A673 (cell line): ENCODE data around the gene BMF. TPM values are rescaled to one million over a fixed set of nuclear protein-coding genes. Genes with fewer than 3 reads are reported as not detected.
"Not testable (repeated sequence)": the region's sequence is repeated elsewhere in the genome, so short reads cannot be mapped to it uniquely, and the experiment has no call there.

ENCODE experiments used
- BruUV-seq: library from RNA; stranded (reverse); fragments of 400-500 nt; replicated peaks from 2 replicates; lab custom pipeline; 2021; lab: Mats Ljungman, UMichigan
- CTCF ChIA-PET: fragments of 300-600 bp; sonication (Branson Sonifier 250); formaldehyde crosslinking; loops from one replicate; lab custom pipeline; 2022; ENCODE audit warnings: antibody characterized with exemption; lab: Charles Lee
- POLR2A ChIA-PET: fragments of 300-600 bp; sonication (Branson Sonifier 250); formaldehyde crosslinking; loops from one replicate; lab custom pipeline; 2022; ENCODE audit warnings: antibody characterized with exemption; ENCODE audit not compliant: low non-redundant PET; lab: Charles Lee
- DNase-seq: peaks from one replicate; pipeline ENCODE4 v3.0.0-alpha.2; 2015; ENCODE audit warnings: low spot score
- H3K27ac ChIP-seq: fragments of 200-600 bp; sonication (generic); 2 replicates; pipeline ENCODE4 v1.5.1; 2016; ENCODE audit warnings: mixed run types, low read depth, mild to moderate bottlenecking, mixed read lengths, antibody characterized with exemption, low read length; ENCODE audit not compliant: poor library complexity, severe bottlenecking
- H3K27me3 ChIP-seq: fragments of 200-600 bp; sonication (generic); replicated peaks from 2 replicates; pipeline ENCODE4 v1.6.1; 2017; ENCODE audit warnings: mixed run types, low read depth, mild to moderate bottlenecking, mixed read lengths, antibody characterized with exemption, low read length; ENCODE audit not compliant: insufficient read depth, poor library complexity
- H3K36me3 ChIP-seq: fragments of 200-600 bp; sonication (generic); 2 replicates; pipeline ENCODE4 v1.6.1; 2016; ENCODE audit warnings: mixed run types, mild to moderate bottlenecking, mixed read lengths, antibody characterized with exemption, low read length; ENCODE audit not compliant: insufficient read depth, poor library complexity, severe bottlenecking
- H3K4me1 ChIP-seq: fragments of 200-600 bp; sonication (generic); 2 replicates; pipeline ENCODE4 v1.6.1; 2017; ENCODE audit warnings: mixed run types, mild to moderate bottlenecking, mixed read lengths, antibody characterized with exemption, low read length; ENCODE audit not compliant: insufficient read depth, poor library complexity, severe bottlenecking
- H3K4me3 ChIP-seq: fragments of 200-600 bp; sonication (generic); 2 replicates; pipeline ENCODE4 v1.5.1; 2016; ENCODE audit warnings: low read depth, mixed run types, mild to moderate bottlenecking, mixed read lengths, low read length; ENCODE audit not compliant: poor library complexity, severe bottlenecking
- H3K9me3 ChIP-seq: fragments of 200-600 bp; sonication (generic); 2 replicates; pipeline ENCODE4 v1.6.1; 2016; ENCODE audit warnings: mixed run types, low read depth, mild to moderate bottlenecking, mixed read lengths, antibody characterized with exemption, low read length; ENCODE audit not compliant: poor library complexity, severe bottlenecking
- EZH2 ChIP-seq: fragments of 200-600 bp; sonication (generic); IDR thresholded peaks from 2 replicates; pipeline ENCODE4 v1.6.1; 2017; ENCODE audit warnings: borderline replicate concordance, low read depth, mild to moderate bottlenecking, mixed read lengths, antibody characterized with exemption, low read length; ENCODE audit not compliant: poor library complexity, severe bottlenecking
- intact Hi-C: fragments of 100-400 bp; cut with micrococcal nuclease; formaldehyde crosslinking; loops from one replicate; pipeline ENCODE4 v1.10.0; 2022; ENCODE audit not compliant: unreplicated experiment
- total RNA-seq: library from RNA; stranded (reverse); gene quantifications from 2 replicates; pipeline ENCODE4 v1.2.3, GENCODE V29; 2021
- TF ChIP-seq, protein P1 (sequence below): fragments of 300-800, 200-600 bp; sonication (generic); conservative IDR thresholded peaks from 2 replicates; pipeline ENCODE4 v1.5.1; 2017; ENCODE audit warnings: low read depth, mild to moderate bottlenecking, antibody characterized with exemption, low read length, moderate library complexity, mixed read lengths

The BMF gene
- total RNA-seq, 1 experiment from 2014 or later, result 18.5 TPM

DNA sequence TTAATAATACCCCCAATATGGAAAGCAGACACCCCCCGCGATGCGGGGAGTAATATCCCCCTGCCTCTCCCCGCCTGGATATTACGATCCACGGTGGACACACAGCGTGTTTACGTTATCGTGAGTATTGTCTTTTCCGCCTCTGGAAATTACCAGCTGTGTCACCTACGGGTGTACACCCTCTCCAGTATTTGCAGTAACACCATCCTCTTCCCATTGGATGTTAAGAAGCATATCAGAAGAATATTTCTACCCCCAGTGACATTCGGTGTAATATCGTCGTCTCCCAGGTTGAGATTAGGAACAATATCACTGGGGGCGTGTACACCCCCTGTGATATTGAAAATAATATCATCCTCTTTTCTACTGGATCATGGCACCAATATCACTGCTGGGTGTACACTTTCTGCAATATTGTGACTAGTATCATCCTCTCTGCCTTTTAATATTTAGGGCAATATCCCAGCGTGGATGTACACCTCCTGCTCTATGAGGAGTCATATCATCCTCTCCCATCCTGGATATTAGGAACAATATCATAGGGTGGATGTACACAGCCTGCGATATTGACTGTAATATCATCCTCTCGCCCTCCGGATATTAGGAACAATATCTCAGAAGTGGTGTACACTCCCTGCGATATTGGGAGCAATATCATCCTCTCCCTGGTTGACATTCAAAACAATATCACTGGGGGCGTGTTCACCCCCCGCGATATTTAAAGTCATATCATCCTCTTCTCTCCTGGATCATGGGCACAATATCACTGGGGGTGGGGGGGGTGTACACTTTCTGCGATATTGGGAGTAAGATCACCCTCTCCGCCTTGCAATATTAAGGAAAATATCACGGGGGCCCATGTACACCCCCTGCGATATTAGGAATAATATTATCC is 20.3 kb upstream of the BMF start:
- intact Hi-C loops, result no loop called here
- Histone ChIP-seq H3K27ac (no peak overlapping the region), H3K4me3 (no peak overlapping the region), H3K36me3 (no peaks in the 10 kb centered on the region), H3K4me1 (no peaks in the 10 kb centered on the region), H3K9me3 (no peaks in the 10 kb centered on the region), H3K27me3 (peaks cover 13% of the 10 kb centered on the region)
- CTCF ChIA-PET, result no interaction called here
- DNase-seq, result no peak
- POLR2A ChIA-PET, result no interaction called here
- TF ChIP-seq, protein P1, sequence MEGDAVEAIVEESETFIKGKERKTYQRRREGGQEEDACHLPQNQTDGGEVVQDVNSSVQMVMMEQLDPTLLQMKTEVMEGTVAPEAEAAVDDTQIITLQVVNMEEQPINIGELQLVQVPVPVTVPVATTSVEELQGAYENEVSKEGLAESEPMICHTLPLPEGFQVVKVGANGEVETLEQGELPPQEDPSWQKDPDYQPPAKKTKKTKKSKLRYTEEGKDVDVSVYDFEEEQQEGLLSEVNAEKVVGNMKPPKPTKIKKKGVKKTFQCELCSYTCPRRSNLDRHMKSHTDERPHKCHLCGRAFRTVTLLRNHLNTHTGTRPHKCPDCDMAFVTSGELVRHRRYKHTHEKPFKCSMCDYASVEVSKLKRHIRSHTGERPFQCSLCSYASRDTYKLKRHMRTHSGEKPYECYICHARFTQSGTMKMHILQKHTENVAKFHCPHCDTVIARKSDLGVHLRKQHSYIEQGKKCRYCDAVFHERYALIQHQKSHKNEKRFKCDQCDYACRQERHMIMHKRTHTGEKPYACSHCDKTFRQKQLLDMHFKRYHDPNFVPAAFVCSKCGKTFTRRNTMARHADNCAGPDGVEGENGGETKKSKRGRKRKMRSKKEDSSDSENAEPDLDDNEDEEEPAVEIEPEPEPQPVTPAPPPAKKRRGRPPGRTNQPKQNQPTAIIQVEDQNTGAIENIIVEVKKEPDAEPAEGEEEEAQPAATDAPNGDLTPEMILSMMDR, result no peak
- TF ChIP-seq EZH2, result no peak
- no TSS peak for BruUV-seq

DNA sequence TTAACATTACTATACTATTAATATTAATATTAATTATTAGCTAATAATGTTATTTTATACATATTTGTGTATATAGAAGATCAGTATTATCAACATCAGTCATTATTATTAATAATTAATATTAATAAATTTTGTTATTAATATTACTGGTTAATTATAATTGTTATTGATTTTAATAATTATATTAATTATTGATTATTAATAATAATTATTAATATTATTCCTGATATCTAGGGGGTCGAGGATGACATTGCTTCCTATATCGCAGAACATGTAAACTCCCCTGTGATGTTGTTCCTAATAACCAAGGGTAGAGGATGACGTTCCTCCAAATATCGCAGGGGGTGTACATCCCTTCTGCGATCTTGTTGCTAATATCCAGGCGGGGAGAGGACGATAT is 17.3 kb upstream of the BMF start:
- no peaks in the 10 kb centered on the region for H3K4me1 ChIP-seq
- no peaks in the 10 kb centered on the region for H3K36me3 ChIP-seq
- TF ChIP-seq, protein P1, result no peak
- no peak for TF ChIP-seq EZH2
- no peak for DNase-seq
- intact Hi-C loops, result no loop called here
- no peak overlapping the region for H3K27ac ChIP-seq
- CTCF ChIA-PET, result no interaction called here
- H3K4me3 ChIP-seq, result no peak overlapping the region
- no peaks in the 10 kb centered on the region for H3K9me3 ChIP-seq
- POLR2A ChIA-PET, result no interaction called here
- peaks cover 13% of the 10 kb centered on the region for H3K27me3 ChIP-seq
- BruUV-seq, result no TSS peak

DNA sequence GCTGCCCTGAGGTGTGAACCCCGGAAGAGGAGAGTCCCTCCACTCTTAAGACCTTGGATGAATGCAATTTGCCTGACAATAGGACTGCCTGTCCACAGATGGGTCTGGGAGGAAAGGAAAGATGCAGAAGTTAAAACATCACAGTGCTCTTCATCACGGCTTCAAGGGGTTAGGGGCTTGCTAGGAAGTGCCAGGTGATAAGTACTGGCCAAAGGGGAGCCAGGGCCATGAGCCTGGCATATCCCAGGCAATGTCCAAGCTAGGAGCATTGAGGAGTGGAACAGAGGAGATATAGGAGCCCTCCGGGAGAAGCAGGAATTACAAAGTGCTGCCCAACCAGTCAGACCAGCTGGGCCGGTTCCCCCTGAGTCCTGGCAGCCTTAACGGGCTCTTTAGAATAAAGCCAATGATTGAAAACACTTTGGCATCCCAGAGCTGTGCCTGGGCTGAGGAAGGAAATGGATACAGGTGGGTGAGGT is 16.2 kb upstream of the BMF start:
- CTCF ChIA-PET, BruUV-seq, H3K4me1 ChIP-seq, H3K36me3 ChIP-seq, POLR2A ChIA-PET, intact Hi-C loops, H3K4me3 ChIP-seq, DNase-seq, H3K27ac ChIP-seq, H3K9me3 ChIP-seq: not testable (repeated sequence)
- H3K27me3 ChIP-seq, result peaks cover 13% of the 10 kb centered on the region

DNA sequence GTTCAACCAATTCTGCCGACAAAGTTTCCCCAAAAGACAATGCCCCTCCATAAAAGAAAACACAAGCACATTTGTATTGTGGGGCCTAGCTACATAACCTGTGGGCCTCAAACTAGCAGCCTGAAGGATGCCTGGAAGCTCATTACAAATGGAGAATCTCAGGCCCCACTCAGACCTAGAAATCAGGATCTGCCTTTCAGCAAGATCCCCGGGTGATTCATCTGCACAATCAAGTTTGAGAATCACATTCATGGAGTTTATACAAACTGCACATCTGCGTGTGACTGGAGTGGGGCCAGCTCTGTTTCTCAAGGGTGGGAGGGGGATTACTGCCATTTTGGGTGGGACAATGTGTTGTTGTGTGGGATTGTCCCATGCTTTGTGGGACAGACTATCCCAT is 15.7 kb upstream of the BMF start:
- H3K27me3 ChIP-seq, result peaks cover 13% of the 10 kb centered on the region
- H3K36me3 ChIP-seq, POLR2A ChIA-PET, H3K4me3 ChIP-seq, H3K27ac ChIP-seq, CTCF ChIA-PET, H3K4me1 ChIP-seq, DNase-seq, intact Hi-C loops, H3K9me3 ChIP-seq, BruUV-seq: not testable (repeated sequence)

DNA sequence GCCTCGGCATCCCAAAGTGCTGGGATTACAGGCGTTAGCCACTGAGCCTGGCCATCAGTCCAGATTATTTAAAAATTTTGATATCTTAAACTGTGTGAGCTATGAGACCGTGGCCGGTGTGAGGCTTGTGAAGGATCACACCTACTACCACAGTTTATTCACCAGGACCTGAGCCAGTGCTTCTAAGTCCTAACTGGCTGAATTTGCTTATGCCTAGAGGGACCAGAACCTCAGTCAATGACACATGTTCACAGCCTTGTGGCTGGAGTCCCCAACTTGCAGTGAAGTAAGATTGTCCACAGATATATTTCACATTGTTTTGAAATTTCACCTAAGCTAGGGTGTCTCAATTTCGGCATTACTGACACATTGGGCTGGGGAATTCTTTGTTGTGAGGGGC is 15.2 kb upstream of the BMF start:
- peaks cover 13% of the 10 kb centered on the region for H3K27me3 ChIP-seq
- H3K4me1 ChIP-seq, DNase-seq, intact Hi-C loops, CTCF ChIA-PET, POLR2A ChIA-PET, H3K27ac ChIP-seq, H3K9me3 ChIP-seq, H3K36me3 ChIP-seq, BruUV-seq, H3K4me3 ChIP-seq: not testable (repeated sequence)

DNA sequence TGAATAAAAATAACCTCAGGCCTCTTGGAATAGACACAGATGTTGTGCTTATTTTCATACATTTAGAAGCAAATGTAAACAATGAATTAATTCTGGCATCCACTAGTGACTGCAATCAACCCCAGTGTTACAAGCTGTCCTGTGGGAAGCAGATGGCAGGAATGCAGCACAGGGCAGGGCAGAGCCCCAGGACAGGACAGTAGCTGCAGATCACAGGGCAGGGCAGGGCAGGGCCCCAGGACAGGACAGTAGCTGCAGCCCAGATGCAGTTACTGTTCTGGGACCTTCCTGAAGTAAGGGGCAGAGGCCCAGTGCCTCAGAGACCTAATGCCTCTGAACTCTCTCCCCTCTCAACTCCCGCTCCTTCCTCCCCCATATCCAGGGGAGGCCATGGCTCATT is 14.3 kb upstream of the BMF start:
- H3K36me3 ChIP-seq, H3K9me3 ChIP-seq, H3K4me3 ChIP-seq, DNase-seq, intact Hi-C loops, H3K4me1 ChIP-seq, H3K27ac ChIP-seq, CTCF ChIA-PET, BruUV-seq, H3K27me3 ChIP-seq, POLR2A ChIA-PET: not testable (repeated sequence)
